Measurements from ENCODE around the gene PRND. TPM values are rescaled to one million over a fixed set of nuclear protein-coding genes. Genes with fewer than 3 reads are reported as not detected.

The PRND gene
- total and polyA plus RNA-seq, 2 of the 13 experiments (the other 11 are each of a cell fraction or from before 2014, with no cell fraction given), result not detected

GRCh38 chr20:4769328-4769727 is 47.6 kb downstream of the PRND start (continued):
- TF ChIP-seq FOXA1 (IDR thresholded peaks at IDR 0.05) (0 out of 2 replicates have a peak, but pooled peaks have one; percentile 26), FOXA1 (CRISPR knock-in tag; IDR thresholded peaks at IDR 0.05) (peak; percentile 68), ZNF737 (CRISPR knock-in tag; IDR thresholded peaks at IDR 0.05; ENCODE audit: borderline replicate concordance) (no peak), NKX3-1 (CRISPR knock-in tag; IDR thresholded peaks at IDR 0.05) (no peak), RARA (CRISPR knock-in tag; IDR thresholded peaks at IDR 0.05) (peak; percentile 90), CBX5 (CRISPR knock-in tag; IDR thresholded peaks at IDR 0.05; ENCODE audit: borderline replicate concordance) (no peak), ATF4 (CRISPR knock-in tag; IDR thresholded peaks at IDR 0.05) (0 out of 4 replicates have a peak, but pooled peaks of 1 of the 2 experiments have one; percentile 16)

- H3K9me3 ChIP-seq (ENCODE audit: low read length), result peaks cover 29% of the 10 kb centered on the region
- no peak overlapping the region for H3K27ac ChIP-seq (ENCODE audit: extremely low read length, insufficient read depth, low read length)
- H4K20me1 ChIP-seq (ENCODE audit: insufficient read depth, low read length), result no peaks in the 10 kb centered on the region
- in situ Hi-C loops (cut with HindIII; ENCODE audit: extremely low pct_ligation_motif_present, low pct_unique_long_range_greater_than_20kb) (no loop called here), intact Hi-C loops (cut with micrococcal nuclease; ENCODE audit: unreplicated experiment) (no loop called here)
- no TSS peak for BruUV-seq (replicated peaks)
- no peaks in the 10 kb centered on the region for H3K79me2 ChIP-seq (ENCODE audit: insufficient read depth, low read length)
- H3K4me1 ChIP-seq (ENCODE audit: insufficient read depth, low read length), result peaks cover 22% of the 10 kb centered on the region
- H3K9ac ChIP-seq (ENCODE audit: insufficient read depth, low read depth, low read length), result no peak overlapping the region
- no peak overlapping the region for H3K4me3 ChIP-seq (replicated peaks in 1 of 3; ENCODE audit: insufficient read depth in 1 of 3, low read depth in 2 of 3, low read length in 3 of 3)
- ChIA-PET CTCF (ENCODE audit: low intra/inter-chr PET ratio, low total read pairs) (no interaction called here), POLR2A (interaction anchor here (1.2 kb wide), 1 partner anchor 10 kb away, joined by 3 read pairs; no protein-coding TSS in a partner anchor)
- FAIRE-seq, result no peak
- H2AFZ ChIP-seq (ENCODE audit: low read length), result no peak overlapping the region
- no peak for ATAC-seq
- no peak for TF ChIP-seq IKZF1 (IDR thresholded peaks at IDR 0.05)
- TF ChIP-seq ZNF768 (CRISPR knock-in tag; IDR thresholded peaks at IDR 0.05), result no peak
- TF ChIP-seq NFYB (CRISPR knock-in tag; IDR thresholded peaks at IDR 0.05), result no peak
- TF ChIP-seq ZKSCAN1 (IDR thresholded peaks at IDR 0.05; ENCODE audit: low read length), result no peak
- H3K27me3 ChIP-seq (ENCODE audit: control insufficient read depth in 1 of 2, insufficient read depth in 2 of 2, low read length in 2 of 2), result peaks cover 0 to 15% of the 10 kb centered on the region in 2 experiments; a peak in 2 of 5 replicates
- no peak for DNase-seq (ENCODE audit: low spot score)
- H3K4me2 ChIP-seq (ENCODE audit: low read depth, low read length), result no peak overlapping the region
- 64% methylated on average over 1 of the region's 1 CpG for WGBS (ENCODE audit: low lambda C conversion rate)
- no peaks in the 10 kb centered on the region for H3K36me3 ChIP-seq (replicated peaks in 1 of 2; ENCODE audit: control insufficient read depth in 1 of 2, insufficient read depth in 2 of 2, low read length in 2 of 2)
Observed at GRCh38 chr20:4770026-4770425, 48.3 kb downstream of the PRND start.

Measured in HepG2 (cell line).